Parathyroid adenoma (tissue), 2 donors: ENCODE measurements around the gene NFATC3.

Experiments
- H2AFZ ChIP-seq: fragments of 300-600 bp; sonication (generic); one replicate; pipeline ENCODE4 v1.7.0; 2017; ENCODE audit warnings: antibody characterized with exemption, mild to moderate bottlenecking
- H3K27ac ChIP-seq: fragments of 300-600 bp; sonication (generic); one replicate; pipeline ENCODE4 v1.7.0; 2017
- H3K27me3 ChIP-seq: fragments of 300-600 bp; sonication (generic); one replicate; pipeline ENCODE4 v1.7.0; 2017; ENCODE audit warnings: low read length; ENCODE audit not compliant: control insufficient read depth, insufficient read depth
- H3K36me3 ChIP-seq: fragments of 300-600 bp; sonication (generic); one replicate; pipeline ENCODE4 v1.7.0; 2017; ENCODE audit warnings: low read length; ENCODE audit not compliant: control insufficient read depth, insufficient read depth
- H3K4me1 ChIP-seq: fragments of 300-600 bp; sonication (generic); one replicate; pipeline ENCODE4 v1.7.0; 2017; ENCODE audit warnings: control low read depth
- H3K4me2 ChIP-seq: fragments of 300-600 bp; sonication (generic); one replicate; pipeline ENCODE4 v1.7.0; 2017; ENCODE audit warnings: low read length
- H3K4me3 ChIP-seq: fragments of 300-600 bp; sonication (generic); one replicate; pipeline ENCODE4 v1.7.0; 2017; ENCODE audit warnings: low read depth, low read length
- H3K79me2 ChIP-seq: fragments of 300-600 bp; sonication (generic); one replicate; pipeline ENCODE4 v1.7.0; 2017; ENCODE audit warnings: control low read depth
- H3K9ac ChIP-seq: fragments of 300-600 bp; sonication (generic); one replicate; pipeline ENCODE4 v1.7.0; 2017; ENCODE audit warnings: mild to moderate bottlenecking
- H3K9me3 ChIP-seq: fragments of 300-600 bp; sonication (generic); one replicate; pipeline ENCODE4 v1.7.0; 2017; ENCODE audit warnings: low read length; ENCODE audit not compliant: control insufficient read depth
- TF ChIP-seq, protein P1 (sequence below): fragments of 300-600 bp; sonication (generic); IDR thresholded peaks from one replicate; pipeline ENCODE4 v1.7.0; 2017; ENCODE audit warnings: antibody characterized with exemption, mild to moderate bottlenecking
- donor health status: primary hyperparathyroidism.

Gene NFATC3

DNA sequence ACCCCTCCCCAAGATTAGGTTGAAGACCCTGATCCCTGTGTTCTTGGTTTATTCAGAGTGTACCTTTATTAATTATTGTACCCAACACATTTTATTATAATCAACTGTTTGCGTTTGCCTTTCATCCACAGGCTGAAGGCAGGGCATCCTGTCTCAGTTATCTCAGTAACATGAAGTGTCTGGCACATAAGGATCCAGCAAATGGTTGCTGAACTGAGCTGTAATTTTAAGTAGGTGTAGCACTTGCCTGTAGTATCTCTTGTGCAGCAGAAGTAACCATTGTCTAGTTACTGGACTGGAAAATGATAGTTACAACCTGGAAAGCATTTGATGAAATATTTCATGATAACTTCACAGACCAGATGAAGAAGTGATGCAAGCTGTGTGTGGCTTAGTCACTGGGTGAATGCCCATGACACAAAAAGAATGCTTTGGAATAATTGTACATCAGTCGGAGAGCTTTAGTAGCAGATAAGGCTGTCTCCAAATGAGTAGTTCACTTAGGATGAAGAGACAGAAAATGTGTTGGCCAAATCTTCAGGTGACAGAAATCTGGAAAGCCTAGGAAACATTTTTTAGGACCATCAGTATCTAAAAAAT is 94.1 kb downstream of the NFATC3 start:
- H3K9me3 ChIP-seq, result no peaks in the 10 kb centered on the region
- H3K27ac ChIP-seq, result no peak overlapping the region
- peaks cover 8% of the 10 kb centered on the region for H3K79me2 ChIP-seq
- H3K4me3 ChIP-seq, result no peak overlapping the region
- TF ChIP-seq, protein P1, sequence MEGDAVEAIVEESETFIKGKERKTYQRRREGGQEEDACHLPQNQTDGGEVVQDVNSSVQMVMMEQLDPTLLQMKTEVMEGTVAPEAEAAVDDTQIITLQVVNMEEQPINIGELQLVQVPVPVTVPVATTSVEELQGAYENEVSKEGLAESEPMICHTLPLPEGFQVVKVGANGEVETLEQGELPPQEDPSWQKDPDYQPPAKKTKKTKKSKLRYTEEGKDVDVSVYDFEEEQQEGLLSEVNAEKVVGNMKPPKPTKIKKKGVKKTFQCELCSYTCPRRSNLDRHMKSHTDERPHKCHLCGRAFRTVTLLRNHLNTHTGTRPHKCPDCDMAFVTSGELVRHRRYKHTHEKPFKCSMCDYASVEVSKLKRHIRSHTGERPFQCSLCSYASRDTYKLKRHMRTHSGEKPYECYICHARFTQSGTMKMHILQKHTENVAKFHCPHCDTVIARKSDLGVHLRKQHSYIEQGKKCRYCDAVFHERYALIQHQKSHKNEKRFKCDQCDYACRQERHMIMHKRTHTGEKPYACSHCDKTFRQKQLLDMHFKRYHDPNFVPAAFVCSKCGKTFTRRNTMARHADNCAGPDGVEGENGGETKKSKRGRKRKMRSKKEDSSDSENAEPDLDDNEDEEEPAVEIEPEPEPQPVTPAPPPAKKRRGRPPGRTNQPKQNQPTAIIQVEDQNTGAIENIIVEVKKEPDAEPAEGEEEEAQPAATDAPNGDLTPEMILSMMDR, result no peak
- no peak overlapping the region for H2AFZ ChIP-seq
- no peaks in the 10 kb centered on the region for H3K4me1 ChIP-seq
- H3K27me3 ChIP-seq, result no peaks in the 10 kb centered on the region
- H3K4me2 ChIP-seq, result no peak overlapping the region
- no peak overlapping the region for H3K9ac ChIP-seq
- no peaks in the 10 kb centered on the region for H3K36me3 ChIP-seq

DNA sequence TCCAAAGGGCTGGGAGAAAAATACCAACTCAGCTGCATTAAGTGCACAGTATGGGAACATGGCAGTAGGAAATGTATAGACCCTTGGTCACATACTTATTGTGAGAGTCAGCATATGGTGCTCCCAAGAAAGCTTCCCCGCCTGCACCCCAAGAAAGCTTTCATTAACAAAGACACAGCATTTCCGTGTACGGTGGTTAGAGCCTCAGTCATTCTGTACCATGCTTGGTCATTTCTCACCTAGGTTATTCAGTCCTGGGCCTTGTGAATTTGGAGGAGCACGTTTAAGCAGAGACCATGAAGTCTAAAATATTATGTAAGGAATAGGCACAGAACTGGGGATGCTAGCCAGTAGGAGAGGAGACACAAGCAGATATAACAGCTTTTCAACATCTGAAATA is 94.7 kb downstream of the NFATC3 start:
- no peaks in the 10 kb centered on the region for H3K36me3 ChIP-seq
- H3K27ac ChIP-seq, result no peak overlapping the region
- TF ChIP-seq, protein P1, result no peak

DNA sequence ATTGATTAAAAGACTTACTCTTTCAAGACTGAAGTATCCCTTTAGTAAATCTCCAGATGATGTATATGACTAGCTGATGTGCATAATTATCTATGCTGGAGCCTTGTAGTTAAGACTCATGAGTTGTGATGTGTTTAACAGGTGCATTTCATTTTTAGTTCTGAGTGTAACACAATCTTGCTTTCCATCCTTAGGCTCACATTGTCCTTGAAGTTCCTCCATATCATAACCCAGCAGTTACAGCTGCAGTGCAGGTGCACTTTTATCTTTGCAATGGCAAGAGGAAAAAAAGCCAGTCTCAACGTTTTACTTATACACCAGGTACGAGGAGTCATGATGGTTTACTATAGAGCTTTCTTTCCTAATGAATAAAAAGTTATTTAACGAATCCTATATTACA is 97.9 kb downstream of the NFATC3 start:
- no peaks in the 10 kb centered on the region for H3K36me3 ChIP-seq

More for the DNA sequence above, 94.7 kb downstream of the NFATC3 start:
- peaks cover 8% of the 10 kb centered on the region for H3K79me2 ChIP-seq
- no peaks in the 10 kb centered on the region for H3K27me3 ChIP-seq
- H3K4me3 ChIP-seq, result no peak overlapping the region
- no peak overlapping the region for H2AFZ ChIP-seq
- no peak overlapping the region for H3K9ac ChIP-seq
- H3K4me2 ChIP-seq, result no peak overlapping the region
- no peaks in the 10 kb centered on the region for H3K4me1 ChIP-seq
- no peaks in the 10 kb centered on the region for H3K9me3 ChIP-seq

DNA sequence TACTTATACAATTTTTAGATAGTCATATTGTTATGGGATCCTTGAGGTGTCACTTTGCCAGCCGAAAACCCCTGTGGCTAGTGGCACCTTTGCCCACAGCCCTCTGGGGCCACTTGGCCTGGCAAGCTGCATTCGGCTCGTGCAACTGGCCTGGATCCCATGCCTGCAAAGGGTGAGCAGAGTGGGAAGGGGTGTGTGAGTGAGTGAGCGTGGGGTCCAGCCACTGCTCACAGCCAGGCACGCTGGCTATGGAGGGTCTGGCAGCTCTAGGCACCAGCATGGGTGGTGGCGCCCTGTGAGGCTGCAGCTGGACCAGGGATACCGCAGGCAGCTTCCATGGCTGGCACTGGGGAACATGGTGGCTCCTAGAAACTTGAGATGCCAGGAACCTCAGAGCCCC is 101.7 kb downstream of the NFATC3 start:
- no peaks in the 10 kb centered on the region for H3K27me3 ChIP-seq
- peaks cover 12% of the 10 kb centered on the region for H3K79me2 ChIP-seq
- no peaks in the 10 kb centered on the region for H3K4me1 ChIP-seq
- H3K9ac ChIP-seq, result no peak overlapping the region
- TF ChIP-seq, protein P1, result no peak
- H3K4me3 ChIP-seq, result no peak overlapping the region
- H3K36me3 ChIP-seq, result no peaks in the 10 kb centered on the region
- H3K27ac ChIP-seq, result no peak overlapping the region
- no peaks in the 10 kb centered on the region for H3K9me3 ChIP-seq
- H3K4me2 ChIP-seq, result no peak overlapping the region
- H2AFZ ChIP-seq, result no peak overlapping the region

More for the DNA sequence above, 97.9 kb downstream of the NFATC3 start:
- Histone ChIP-seq H3K4me2 (no peak overlapping the region), H3K9ac (no peak overlapping the region), H3K9me3 (no peaks in the 10 kb centered on the region), H2AFZ (no peak overlapping the region), H3K4me1 (no peaks in the 10 kb centered on the region), H3K27me3 (no peaks in the 10 kb centered on the region), H3K4me3 (no peak overlapping the region), H3K27ac (no peak overlapping the region), H3K79me2 (peaks cover 8% of the 10 kb centered on the region)
- TF ChIP-seq, protein P1, result no peak

DNA sequence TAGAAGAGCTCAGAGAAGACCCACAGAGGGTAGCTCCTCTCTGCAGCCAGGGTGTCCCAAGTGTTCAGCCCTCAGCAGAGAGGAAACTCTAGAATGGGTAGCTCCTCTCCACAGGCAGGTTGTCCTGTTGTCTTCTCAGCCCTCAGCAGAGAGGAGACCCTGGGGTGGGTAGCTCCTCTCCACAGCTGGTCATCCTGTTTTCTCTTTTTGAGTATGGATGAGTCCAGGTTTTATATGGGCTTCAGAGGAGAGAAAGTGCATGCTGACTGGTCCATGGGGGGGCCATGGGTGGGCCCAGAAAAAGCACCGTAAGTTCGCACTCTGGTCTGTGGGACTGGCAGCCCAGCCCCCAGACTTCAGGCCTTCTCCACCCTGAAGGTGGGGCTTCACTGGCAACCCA is 102.3 kb downstream of the NFATC3 start:
- H3K9me3 ChIP-seq, result no peaks in the 10 kb centered on the region

More for the DNA sequence above, 102.3 kb downstream of the NFATC3 start:
- TF ChIP-seq, protein P1, result no peak
- Histone ChIP-seq H3K9ac (no peak overlapping the region), H3K4me3 (no peak overlapping the region), H3K79me2 (peaks cover 15% of the 10 kb centered on the region), H3K4me1 (no peaks in the 10 kb centered on the region), H3K4me2 (no peak overlapping the region), H3K36me3 (no peaks in the 10 kb centered on the region), H2AFZ (no peak overlapping the region), H3K27ac (no peak overlapping the region), H3K27me3 (no peaks in the 10 kb centered on the region)
